ENCODE measurements around the gene BRD3OS.

Gene BRD3OS

GRCh38 chr9:134026981-134027380, 1.7 kb downstream of the BRD3OS start:
- H3K9me3 ChIP-seq (ENCODE audit: control insufficient read depth, low read length): no peaks in the 10 kb centered on the region
- no peak overlapping the region for H3K4me3 ChIP-seq (ENCODE audit: insufficient read depth, low read depth, low read length, poor library complexity, severe bottlenecking)
- peaks cover 17% of the 10 kb centered on the region for H3K36me3 ChIP-seq (ENCODE audit: control insufficient read depth, insufficient read depth, low read length)
- H3K4me1 ChIP-seq (ENCODE audit: control insufficient read depth, insufficient read depth, low read length, poor library complexity, severe bottlenecking): peaks cover 7% of the 10 kb centered on the region
- H3K27me3 ChIP-seq (replicated peaks; ENCODE audit: control insufficient read depth, insufficient read depth, low read length, poor library complexity, severe bottlenecking): no peaks in the 10 kb centered on the region
- DNase-seq: no peak
- no peak overlapping the region for H3K27ac ChIP-seq (ENCODE audit: insufficient read depth, low read length, poor library complexity, severe bottlenecking)

GRCh38 chr9:134027561-134027960, 2.3 kb downstream of the BRD3OS start:
- Histone ChIP-seq H3K27ac (ENCODE audit: insufficient read depth, low read length, poor library complexity, severe bottlenecking) (no peak overlapping the region), H3K4me3 (ENCODE audit: insufficient read depth, low read depth, low read length, poor library complexity, severe bottlenecking) (no peak overlapping the region), H3K4me1 (ENCODE audit: control insufficient read depth, insufficient read depth, low read length, poor library complexity, severe bottlenecking) (peaks cover 7% of the 10 kb centered on the region), H3K27me3 (replicated peaks; ENCODE audit: control insufficient read depth, insufficient read depth, low read length, poor library complexity, severe bottlenecking) (no peaks in the 10 kb centered on the region), H3K9me3 (ENCODE audit: control insufficient read depth, low read length) (no peaks in the 10 kb centered on the region), H3K36me3 (ENCODE audit: control insufficient read depth, insufficient read depth, low read length) (peaks cover 19% of the 10 kb centered on the region)
- no peak for DNase-seq

GRCh38 chr9:134028076-134028475, 2.8 kb downstream of the BRD3OS start:
- Histone ChIP-seq H3K27ac (ENCODE audit: insufficient read depth, low read length, poor library complexity, severe bottlenecking) (no peak overlapping the region), H3K4me1 (ENCODE audit: control insufficient read depth, insufficient read depth, low read length, poor library complexity, severe bottlenecking) (peaks cover 7% of the 10 kb centered on the region), H3K27me3 (replicated peaks; ENCODE audit: control insufficient read depth, insufficient read depth, low read length, poor library complexity, severe bottlenecking) (no peaks in the 10 kb centered on the region), H3K4me3 (ENCODE audit: insufficient read depth, low read depth, low read length, poor library complexity, severe bottlenecking) (no peak overlapping the region), H3K36me3 (ENCODE audit: control insufficient read depth, insufficient read depth, low read length) (peaks cover 24% of the 10 kb centered on the region), H3K9me3 (ENCODE audit: control insufficient read depth, low read length) (no peaks in the 10 kb centered on the region)
- no peak for DNase-seq

- H3K36me3 ChIP-seq (ENCODE audit: control insufficient read depth, insufficient read depth, low read length): peaks cover 31% of the 10 kb centered on the region
Observed at GRCh38 chr9:134028575-134029247, 3.4 kb downstream of the BRD3OS start.

GRCh38 chr9:134029248-134030226, 4.3 kb downstream of the BRD3OS start:
- peaks cover 7% of the 10 kb centered on the region for H3K4me1 ChIP-seq (ENCODE audit: control insufficient read depth, insufficient read depth, low read length, poor library complexity, severe bottlenecking)
- no peak overlapping the region for H3K27ac ChIP-seq (ENCODE audit: insufficient read depth, low read length, poor library complexity, severe bottlenecking)
- H3K9me3 ChIP-seq (ENCODE audit: control insufficient read depth, low read length): no peaks in the 10 kb centered on the region
- DNase-seq: no peak
- no peak overlapping the region for H3K4me3 ChIP-seq (ENCODE audit: insufficient read depth, low read depth, low read length, poor library complexity, severe bottlenecking)
- H3K27me3 ChIP-seq (replicated peaks; ENCODE audit: control insufficient read depth, insufficient read depth, low read length, poor library complexity, severe bottlenecking): no peaks in the 10 kb centered on the region
- peaks cover 39% of the 10 kb centered on the region for H3K36me3 ChIP-seq (ENCODE audit: control insufficient read depth, insufficient read depth, low read length)

More at GRCh38 chr9:134028575-134029247, 3.4 kb downstream of the BRD3OS start:
- H3K4me1 ChIP-seq (ENCODE audit: control insufficient read depth, insufficient read depth, low read length, poor library complexity, severe bottlenecking): peaks cover 7% of the 10 kb centered on the region
- H3K9me3 ChIP-seq (ENCODE audit: control insufficient read depth, low read length): no peaks in the 10 kb centered on the region
- H3K4me3 ChIP-seq (ENCODE audit: insufficient read depth, low read depth, low read length, poor library complexity, severe bottlenecking): no peak overlapping the region
- no peak overlapping the region for H3K27ac ChIP-seq (ENCODE audit: insufficient read depth, low read length, poor library complexity, severe bottlenecking)
- H3K27me3 ChIP-seq (replicated peaks; ENCODE audit: control insufficient read depth, insufficient read depth, low read length, poor library complexity, severe bottlenecking): no peaks in the 10 kb centered on the region
- no peak for DNase-seq

- H3K9me3 ChIP-seq (ENCODE audit: control insufficient read depth, low read length): no peaks in the 10 kb centered on the region
- no peak overlapping the region for H3K4me3 ChIP-seq (ENCODE audit: insufficient read depth, low read depth, low read length, poor library complexity, severe bottlenecking)
- H3K27me3 ChIP-seq (replicated peaks; ENCODE audit: control insufficient read depth, insufficient read depth, low read length, poor library complexity, severe bottlenecking): no peaks in the 10 kb centered on the region
- no peak overlapping the region for H3K27ac ChIP-seq (ENCODE audit: insufficient read depth, low read length, poor library complexity, severe bottlenecking)
- no peak for DNase-seq
- peaks cover 52% of the 10 kb centered on the region for H3K36me3 ChIP-seq (ENCODE audit: control insufficient read depth, insufficient read depth, low read length)
- H3K4me1 ChIP-seq (ENCODE audit: control insufficient read depth, insufficient read depth, low read length, poor library complexity, severe bottlenecking): peaks cover 4% of the 10 kb centered on the region
Observed at GRCh38 chr9:134030821-134031470, 5.7 kb downstream of the BRD3OS start.

GRCh38 chr9:134031783-134032182, 6.5 kb downstream of the BRD3OS start:
- Histone ChIP-seq H3K27ac (ENCODE audit: insufficient read depth, low read length, poor library complexity, severe bottlenecking) (no peak overlapping the region), H3K4me1 (ENCODE audit: control insufficient read depth, insufficient read depth, low read length, poor library complexity, severe bottlenecking) (no peaks in the 10 kb centered on the region), H3K36me3 (ENCODE audit: control insufficient read depth, insufficient read depth, low read length) (peaks cover 58% of the 10 kb centered on the region), H3K27me3 (replicated peaks; ENCODE audit: control insufficient read depth, insufficient read depth, low read length, poor library complexity, severe bottlenecking) (no peaks in the 10 kb centered on the region), H3K9me3 (ENCODE audit: control insufficient read depth, low read length) (no peaks in the 10 kb centered on the region), H3K4me3 (ENCODE audit: insufficient read depth, low read depth, low read length, poor library complexity, severe bottlenecking) (no peak overlapping the region)
- no peak for DNase-seq

- no peaks in the 10 kb centered on the region for H3K9me3 ChIP-seq (ENCODE audit: control insufficient read depth, low read length)
- no peak overlapping the region for H3K4me3 ChIP-seq (ENCODE audit: insufficient read depth, low read depth, low read length, poor library complexity, severe bottlenecking)
- no peaks in the 10 kb centered on the region for H3K4me1 ChIP-seq (ENCODE audit: control insufficient read depth, insufficient read depth, low read length, poor library complexity, severe bottlenecking)
- H3K27me3 ChIP-seq (replicated peaks; ENCODE audit: control insufficient read depth, insufficient read depth, low read length, poor library complexity, severe bottlenecking): no peaks in the 10 kb centered on the region
- no peak for DNase-seq
- H3K27ac ChIP-seq (ENCODE audit: insufficient read depth, low read length, poor library complexity, severe bottlenecking): no peak overlapping the region
- peaks cover 60% of the 10 kb centered on the region for H3K36me3 ChIP-seq (ENCODE audit: control insufficient read depth, insufficient read depth, low read length)
Observed at GRCh38 chr9:134032456-134033222, 7.4 kb downstream of the BRD3OS start.

GRCh38 chr9:134033516-134034214, 8.4 kb downstream of the BRD3OS start:
- Histone ChIP-seq H3K36me3 (ENCODE audit: control insufficient read depth, insufficient read depth, low read length) (peaks cover 66% of the 10 kb centered on the region), H3K27ac (ENCODE audit: insufficient read depth, low read length, poor library complexity, severe bottlenecking) (no peak overlapping the region), H3K4me1 (ENCODE audit: control insufficient read depth, insufficient read depth, low read length, poor library complexity, severe bottlenecking) (no peaks in the 10 kb centered on the region), H3K9me3 (ENCODE audit: control insufficient read depth, low read length) (no peaks in the 10 kb centered on the region), H3K27me3 (replicated peaks; ENCODE audit: control insufficient read depth, insufficient read depth, low read length, poor library complexity, severe bottlenecking) (no peaks in the 10 kb centered on the region), H3K4me3 (ENCODE audit: insufficient read depth, low read depth, low read length, poor library complexity, severe bottlenecking) (no peak overlapping the region)
- no peak for DNase-seq
